GM12878 (cell line): ENCODE results near the gene LCE2D. TPM values are rescaled to one million over a fixed set of nuclear protein-coding genes. Genes with fewer than 3 reads are reported as not detected.

Experiments used
- ATAC-seq: fragments of 200-7000 bp; cut with Tn5 transposase; 3 replicates; pipeline ENCODE4 v1.9.1; 2020; ENCODE audit warnings: mild to moderate bottlenecking, moderate library complexity
- BruUV-seq: library from RNA; stranded (reverse); fragments of 400-500 nt; replicated peaks from 2 replicates; lab custom pipeline; 2021; lab: Mats Ljungman, UMichigan
- CTCF ChIA-PET: fragments of 300-600 bp; sonication (Branson Sonifier 250); formaldehyde crosslinking; extraction: SDS; loops from one replicate; lab custom pipeline; 2021; ENCODE audit warnings: inconsistent platforms; lab: Yijun Ruan, JAX
- POLR2A ChIA-PET: fragments of 350-600 bp; formaldehyde crosslinking; extraction: SDS; loops from one replicate; lab custom pipeline; 2021; ENCODE audit warnings: inconsistent platforms; lab: Charles Lee
- RAD21 ChIA-PET: fragments of 300-600 bp; sonication (Branson Sonifier 250); formaldehyde crosslinking; loops from one replicate; lab custom pipeline; 2023; ENCODE audit warnings: antibody characterized with exemption; ENCODE audit not compliant: unreplicated experiment; lab: Charles Lee
- SMC1A ChIA-PET: fragments of 300-600 bp; sonication (Branson Sonifier 250); formaldehyde crosslinking; loops from one replicate; lab custom pipeline; 2023; ENCODE audit not compliant: unreplicated experiment, uncharacterized antibody; lab: Charles Lee
- DNase-seq: peaks from one replicate; pipeline ENCODE4 v3.0.0-alpha.2; 2011; ENCODE audit warnings: low read depth, low spot score
- FAIRE-seq: peaks from 3 replicates; lab custom pipeline; 2011; peaks lifted over from hg19 to GRCh38; lab: Jason Lieb, UNC
- H2AFZ ChIP-seq: 2 replicates; pipeline ENCODE4 v1.6.0; 2011; ENCODE audit warnings: low read depth, low read length, control low read depth; ENCODE audit not compliant: control insufficient read depth
- H3K27ac ChIP-seq: 2 replicates; pipeline ENCODE4 v1.5.1; 2011; ENCODE audit warnings: control low read depth; ENCODE audit not compliant: control insufficient read depth, insufficient read depth
- H3K27me3 ChIP-seq, 2 experiments: replicated peaks in 1 of 2; 2 replicates each; pipeline versions ENCODE4 v1.6.0 to v1.6.1; 2011; ENCODE audit warnings: low read length in 1 of 2; ENCODE audit not compliant: control insufficient read depth in 2 of 2, insufficient read depth in 2 of 2
- H3K36me3 ChIP-seq, 2 experiments: 2 replicates each; pipeline ENCODE4 v1.5.1; 2011; ENCODE audit warnings: low read length in 1 of 2; ENCODE audit not compliant: control insufficient read depth in 2 of 2, insufficient read depth in 2 of 2
- H3K4me1 ChIP-seq: 2 replicates; pipeline ENCODE4 v1.6.1; 2011; ENCODE audit warnings: mild to moderate bottlenecking, low read length, moderate library complexity, mixed read lengths; ENCODE audit not compliant: control insufficient read depth, insufficient read depth
- H3K4me2 ChIP-seq: 2 replicates; pipeline ENCODE4 v1.6.0; 2011; ENCODE audit warnings: control low read depth; ENCODE audit not compliant: control insufficient read depth, insufficient read depth
- H3K4me3 ChIP-seq: fragments of 200-600 bp; sonication (generic); 2 replicates; pipeline ENCODE4 v1.5.1; 2016
- H3K79me2 ChIP-seq: 2 replicates; pipeline ENCODE4 v1.6.0; 2011; ENCODE audit warnings: low read length; ENCODE audit not compliant: control insufficient read depth, insufficient read depth
- H3K9ac ChIP-seq: 2 replicates; pipeline ENCODE4 v1.8.0; 2011; ENCODE audit warnings: low read length, control low read depth, mixed read lengths; ENCODE audit not compliant: control insufficient read depth, insufficient read depth
- H3K9me3 ChIP-seq: replicated peaks from 3 replicates; pipeline ENCODE4 v1.5.1; 2011; ENCODE audit warnings: mild to moderate bottlenecking, low read length; ENCODE audit not compliant: control insufficient read depth, insufficient read depth
- H4K20me1 ChIP-seq: 2 replicates; pipeline ENCODE4 v1.6.0; 2011; ENCODE audit not compliant: control insufficient read depth, insufficient read depth
- BMI1 ChIP-seq: fragments of 450-650 bp; IDR thresholded peaks from 2 replicates; pipeline ENCODE4 v1.6.1; 2016; ENCODE audit warnings: mild to moderate bottlenecking, moderate library complexity, borderline replicate concordance
- CBFB ChIP-seq: IDR thresholded peaks from 2 replicates; pipeline ENCODE4 v1.6.1; 2016; ENCODE audit warnings: antibody characterized with exemption, low read depth
- CBX3 ChIP-seq: fragments of 200-600 bp; sonication (generic); IDR thresholded peaks from 2 replicates; pipeline ENCODE4 v1.6.1; 2016; ENCODE audit warnings: low read depth, borderline replicate concordance
- CHD4 ChIP-seq: fragments of 200-600 bp; sonication (generic); IDR thresholded peaks from 2 replicates; pipeline ENCODE4 v1.6.1; 2016; ENCODE audit warnings: mild to moderate bottlenecking
- HCFC1 ChIP-seq: fragments of 150-350 bp; IDR thresholded peaks from 2 replicates; pipeline ENCODE4 v1.6.1; 2014; ENCODE audit warnings: low read length
- IKZF2 ChIP-seq, 2 experiments: fragments of 450-650 bp; IDR thresholded peaks; 2 replicates each; pipeline ENCODE4 v1.6.1; 2017; ENCODE audit warnings: mild to moderate bottlenecking in 2 of 2, moderate library complexity in 2 of 2
- NR2F1 ChIP-seq: fragments of 450-650 bp; conservative IDR thresholded peaks from 2 replicates; pipeline ENCODE4 v1.6.1; 2017; ENCODE audit warnings: mild to moderate bottlenecking
- POLR2A ChIP-seq: IDR thresholded peaks from 2 replicates; pipeline ENCODE4 v1.6.1; 2011; ENCODE audit warnings: low read depth, mild to moderate bottlenecking, low read length
- POLR2AphosphoS2 ChIP-seq: IDR thresholded peaks from 2 replicates; pipeline ENCODE4 v1.6.1; 2011; ENCODE audit warnings: low read depth, mild to moderate bottlenecking, low read length, improper control_type of control experiment, moderate library complexity
- SP1 ChIP-seq: IDR thresholded peaks from one replicate; pipeline ENCODE4 v1.6.1; 2011; ENCODE audit warnings: low read depth, low read length
- SUZ12 ChIP-seq: fragments of 200-600 bp; sonication (generic); IDR thresholded peaks from one replicate; pipeline ENCODE4 v1.6.1; 2018; ENCODE audit warnings: antibody characterized with exemption, mild to moderate bottlenecking; ENCODE audit not compliant: unreplicated experiment
- ZNF384 ChIP-seq: IDR thresholded peaks from 2 replicates; pipeline ENCODE4 v1.6.1; 2012; ENCODE audit warnings: low read depth, mild to moderate bottlenecking, low read length, improper control_type of control experiment, borderline replicate concordance
- ZNF622 ChIP-seq: fragments of 450-650 bp; IDR thresholded peaks from 2 replicates; pipeline ENCODE4 v1.6.1; 2017; ENCODE audit warnings: mild to moderate bottlenecking, inconsistent platforms
- WGBS: methylation state at CpG from one replicate; pipeline ENCODE4 v1.1.6; 2016; ENCODE audit warnings: low lambda C conversion rate; ENCODE audit not compliant: insufficient replicate concordance, insufficient coverage; ENCODE audit errors: missing lambda C conversion rate; 5-methylcytosine and 5-hydroxymethylcytosine counted together
- in situ Hi-C: fragments of 300-500 bp; cut with MboI; formaldehyde crosslinking; loops from 9 replicates; pipeline ENCODE4 v1.14.3; 2018; ENCODE audit warnings: mixed read lengths
- intact Hi-C: fragments of 100-400 bp; cut with micrococcal nuclease; formaldehyde crosslinking; loops from one replicate; pipeline ENCODE4 v1.14.2; 2022; ENCODE audit not compliant: unreplicated experiment
- polyA plus RNA-seq, 11 experiments: library from polyadenylated mRNA; depleted of rRNA in 4 of 11; unstranded in 6 of 11; stranded (reverse) in 5 of 11; fragments of >200 nt; fragmentation: Nextera tagmentation in 4 of 11; fragmentation: Illumina TruSeq in 1 of 11; extraction: Ambion mirVana in 4 of 11; extraction: Trizol in 1 of 11; gene quantifications; 1 replicate in 1 of 11; 2 replicates in 10 of 11; pipeline versions ENCODE4 v1.2.1 to v1.2.3, GENCODE V29; 2011 to 2016; ENCODE audit warnings: inconsistent platforms in 2 of 11, missing spikeins in 2 of 11, low read depth in 1 of 11
- total RNA-seq, 4 experiments: library from RNA; depleted of rRNA in 3 of 4; stranded (reverse); fragments of >200 nt in 3 of 4; fragmentation: Illumina TruSeq in 1 of 4; extraction: Trizol in 1 of 4; gene quantifications; 2 replicates each; pipeline versions ENCODE4 v1.2.1 to v1.2.3, GENCODE V29; 2013 to 2021
- TF ChIP-seq, protein P1 (sequence below): fragments of 450-650 bp; IDR thresholded peaks from 2 replicates; pipeline ENCODE4 v1.6.1; 2017; ENCODE audit warnings: low read depth, mild to moderate bottlenecking, moderate library complexity
- TF ChIP-seq, protein P2 (sequence below): IDR thresholded peaks from 2 replicates; pipeline ENCODE4 v1.6.1; 2011; ENCODE audit warnings: borderline replicate concordance, low read depth, mild to moderate bottlenecking, moderate library complexity, low read length; ENCODE audit not compliant: insufficient read depth, poor library complexity, severe bottlenecking

Gene LCE2D
- total and polyA plus RNA-seq, 10 of the 15 experiments (the other 5 are each of a cell fraction or from before 2014, with no cell fraction given) = not detected

DNA sequence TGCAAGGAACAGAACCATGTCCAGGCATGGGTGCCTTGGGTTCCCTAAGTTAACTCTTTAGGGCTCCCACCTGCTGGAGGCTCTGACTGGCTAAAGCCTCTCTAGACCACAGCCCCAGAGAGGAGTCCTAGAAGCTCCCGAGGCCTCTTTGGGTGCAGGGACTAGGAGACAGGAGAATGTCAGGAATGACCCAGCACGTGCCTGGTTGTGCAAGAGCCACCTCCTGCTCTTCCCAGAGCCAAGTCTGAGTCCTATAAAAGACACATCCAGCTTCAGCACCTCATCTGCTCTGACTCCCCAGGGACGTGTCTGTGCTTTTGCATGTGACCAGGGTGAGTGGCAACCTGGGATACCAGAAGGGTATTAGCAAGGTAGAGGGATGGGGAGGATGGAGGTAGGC lies at the start of gene LCE2D (continued):
- TF ChIP-seq ZNF384 (no peak), SUZ12 (no peak), CBFB (no peak), HCFC1 (no peak), BMI1 (no peak), IKZF2 (IDR thresholded peaks at IDR 0.05) (no peak), NR2F1 (no peak), POLR2AphosphoS2 (no peak)
- TF ChIP-seq, protein P1, sequence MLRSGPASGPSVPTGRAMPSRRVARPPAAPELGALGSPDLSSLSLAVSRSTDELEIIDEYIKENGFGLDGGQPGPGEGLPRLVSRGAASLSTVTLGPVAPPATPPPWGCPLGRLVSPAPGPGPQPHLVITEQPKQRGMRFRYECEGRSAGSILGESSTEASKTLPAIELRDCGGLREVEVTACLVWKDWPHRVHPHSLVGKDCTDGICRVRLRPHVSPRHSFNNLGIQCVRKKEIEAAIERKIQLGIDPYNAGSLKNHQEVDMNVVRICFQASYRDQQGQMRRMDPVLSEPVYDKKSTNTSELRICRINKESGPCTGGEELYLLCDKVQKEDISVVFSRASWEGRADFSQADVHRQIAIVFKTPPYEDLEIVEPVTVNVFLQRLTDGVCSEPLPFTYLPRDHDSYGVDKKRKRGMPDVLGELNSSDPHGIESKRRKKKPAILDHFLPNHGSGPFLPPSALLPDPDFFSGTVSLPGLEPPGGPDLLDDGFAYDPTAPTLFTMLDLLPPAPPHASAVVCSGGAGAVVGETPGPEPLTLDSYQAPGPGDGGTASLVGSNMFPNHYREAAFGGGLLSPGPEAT = no peak

DNA sequence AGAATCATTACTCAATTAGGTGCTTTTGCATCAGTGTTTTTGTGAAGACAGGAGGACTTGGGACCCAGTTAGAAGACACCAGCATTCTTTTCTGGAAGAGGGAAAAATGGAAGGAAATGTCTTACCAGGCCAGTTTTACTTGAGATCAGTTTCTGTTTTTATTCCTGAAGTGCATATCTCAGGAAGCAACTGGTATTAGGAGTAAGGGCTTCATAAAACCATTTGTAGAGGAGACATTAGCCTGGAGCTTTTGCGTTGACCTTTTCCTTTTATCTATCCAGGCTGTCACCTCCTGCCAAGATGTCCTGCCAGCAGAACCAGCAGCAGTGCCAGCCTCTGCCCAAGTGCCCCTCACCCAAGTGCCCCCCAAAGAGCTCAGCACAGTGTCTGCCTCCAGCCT lies 49.7 kb upstream of the LCE2D start, which contains the start of gene LCE3B:
LCE3B (plus strand) TSS at position 301 of the 400 bp plus-strand sequence; CDS start at position 301, 0 bp downstream.
- no peaks in the 10 kb centered on the region for H4K20me1 ChIP-seq
- H3K9ac ChIP-seq = no peak within 1 kb of the TSS
- ChIA-PET POLR2A (no interaction called here), RAD21 (no interaction called here), SMC1A (no interaction called here), CTCF (no interaction called here)
- no peaks in the 10 kb centered on the region for H3K79me2 ChIP-seq
- FAIRE-seq = no peak
- no peak for TF ChIP-seq SP1
- TF ChIP-seq CBFB = no peak
- TF ChIP-seq ZNF622 = no peak
- no peak for TF ChIP-seq CBX3
- TF ChIP-seq, protein P2, sequence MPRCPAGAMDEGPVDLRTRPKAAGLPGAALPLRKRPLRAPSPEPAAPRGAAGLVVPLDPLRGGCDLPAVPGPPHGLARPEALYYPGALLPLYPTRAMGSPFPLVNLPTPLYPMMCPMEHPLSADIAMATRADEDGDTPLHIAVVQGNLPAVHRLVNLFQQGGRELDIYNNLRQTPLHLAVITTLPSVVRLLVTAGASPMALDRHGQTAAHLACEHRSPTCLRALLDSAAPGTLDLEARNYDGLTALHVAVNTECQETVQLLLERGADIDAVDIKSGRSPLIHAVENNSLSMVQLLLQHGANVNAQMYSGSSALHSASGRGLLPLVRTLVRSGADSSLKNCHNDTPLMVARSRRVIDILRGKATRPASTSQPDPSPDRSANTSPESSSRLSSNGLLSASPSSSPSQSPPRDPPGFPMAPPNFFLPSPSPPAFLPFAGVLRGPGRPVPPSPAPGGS = no peak
- no peak for TF ChIP-seq CHD4
- no peak for TF ChIP-seq POLR2A
- 17% methylated on average over 1 of the region's 1 CpG for WGBS
- H3K36me3 ChIP-seq = no peaks in the 10 kb centered on the region
- no peaks in the 10 kb centered on the region for H3K4me1 ChIP-seq
- H3K27ac ChIP-seq = no peak within 1 kb of the TSS
- intact Hi-C loops = no loop called here
- no TSS peak for BruUV-seq
- no peaks in the 10 kb centered on the region for H3K27me3 ChIP-seq
- H2AFZ ChIP-seq = no peak within 1 kb of the TSS
- in situ Hi-C loops = no loop called here
- DNase-seq = no peak
- H3K4me3 ChIP-seq = no peak within 1 kb of the TSS
- no peak within 1 kb of the TSS for H3K4me2 ChIP-seq
- no peaks in the 10 kb centered on the region; the same call in 2 of the 3 replicates for H3K9me3 ChIP-seq
- ATAC-seq = no peak
